ENCODE data around the gene NSUN5. TPM values are rescaled to one million over a fixed set of nuclear protein-coding genes. Genes with fewer than 3 reads are reported as not detected.

Gene NSUN5
- total RNA-seq, 1 donor = 14.7 TPM

DNA sequence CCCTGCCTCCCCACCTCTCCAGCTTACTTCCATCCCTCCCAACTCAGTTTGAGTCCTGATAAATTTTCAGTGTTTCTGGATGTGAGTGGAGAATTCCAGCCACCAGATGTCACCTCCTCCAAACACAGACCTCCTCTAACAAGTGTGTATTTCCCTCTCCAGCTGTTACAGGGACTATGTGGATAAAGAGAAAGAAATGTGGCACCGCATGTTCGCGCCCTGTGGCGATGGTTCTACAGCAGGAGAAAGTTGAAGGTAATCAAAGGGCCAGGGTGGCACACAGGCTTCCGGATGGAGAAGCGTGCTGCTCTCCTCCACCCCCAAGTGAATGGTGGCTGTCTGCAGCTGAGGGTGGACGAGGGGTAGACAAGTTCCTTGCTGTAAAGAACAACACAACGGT is 34.0 kb upstream of the NSUN5 start:
- DNase-seq (ENCODE audit: low read depth) = peak; percentile 71
- peak overlapping the region; percentile 5 for H3K4me3 ChIP-seq (ENCODE audit: low read depth, low read length)
- TF ChIP-seq, protein P1, sequence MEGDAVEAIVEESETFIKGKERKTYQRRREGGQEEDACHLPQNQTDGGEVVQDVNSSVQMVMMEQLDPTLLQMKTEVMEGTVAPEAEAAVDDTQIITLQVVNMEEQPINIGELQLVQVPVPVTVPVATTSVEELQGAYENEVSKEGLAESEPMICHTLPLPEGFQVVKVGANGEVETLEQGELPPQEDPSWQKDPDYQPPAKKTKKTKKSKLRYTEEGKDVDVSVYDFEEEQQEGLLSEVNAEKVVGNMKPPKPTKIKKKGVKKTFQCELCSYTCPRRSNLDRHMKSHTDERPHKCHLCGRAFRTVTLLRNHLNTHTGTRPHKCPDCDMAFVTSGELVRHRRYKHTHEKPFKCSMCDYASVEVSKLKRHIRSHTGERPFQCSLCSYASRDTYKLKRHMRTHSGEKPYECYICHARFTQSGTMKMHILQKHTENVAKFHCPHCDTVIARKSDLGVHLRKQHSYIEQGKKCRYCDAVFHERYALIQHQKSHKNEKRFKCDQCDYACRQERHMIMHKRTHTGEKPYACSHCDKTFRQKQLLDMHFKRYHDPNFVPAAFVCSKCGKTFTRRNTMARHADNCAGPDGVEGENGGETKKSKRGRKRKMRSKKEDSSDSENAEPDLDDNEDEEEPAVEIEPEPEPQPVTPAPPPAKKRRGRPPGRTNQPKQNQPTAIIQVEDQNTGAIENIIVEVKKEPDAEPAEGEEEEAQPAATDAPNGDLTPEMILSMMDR (IDR thresholded peaks at IDR 0.05; ENCODE audit: insufficient read depth, low read depth, low read length) = peak; percentile 75

- DNase-seq (ENCODE audit: low read depth) = peak; percentile 86
- TF ChIP-seq, protein P1 (IDR thresholded peaks at IDR 0.05; ENCODE audit: insufficient read depth, low read depth, low read length) = no peak
- H3K4me3 ChIP-seq (ENCODE audit: low read depth, low read length) = no peak overlapping the region
Measured at GRCh38 chr7:73341877-73342276, 33.3 kb upstream of the NSUN5 start.

DNA sequence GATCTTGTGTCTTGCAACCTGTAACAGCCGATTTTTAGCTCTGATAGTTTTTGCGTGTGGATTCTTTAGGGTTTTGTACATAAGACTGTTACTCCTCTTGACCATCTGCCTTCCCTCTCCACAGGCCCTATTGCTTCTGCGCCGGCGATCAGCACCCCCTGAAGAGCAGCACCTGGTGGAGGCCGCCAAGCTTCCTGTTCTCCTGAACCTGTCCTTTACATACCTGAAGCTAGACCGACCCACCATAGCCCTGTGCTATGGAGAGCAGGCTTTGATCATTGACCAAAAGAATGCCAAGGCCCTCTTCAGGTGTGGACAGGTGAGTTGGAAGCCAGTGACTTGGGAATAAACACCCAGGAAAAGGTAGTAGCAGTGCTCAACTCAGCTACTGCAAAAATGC is 31.9 kb upstream of the NSUN5 start:
- no peak overlapping the region for H3K4me3 ChIP-seq (ENCODE audit: low read depth, low read length)
- TF ChIP-seq, protein P1 (IDR thresholded peaks at IDR 0.05; ENCODE audit: insufficient read depth, low read depth, low read length) = no peak
- DNase-seq (ENCODE audit: low read depth) = no peak

DNA sequence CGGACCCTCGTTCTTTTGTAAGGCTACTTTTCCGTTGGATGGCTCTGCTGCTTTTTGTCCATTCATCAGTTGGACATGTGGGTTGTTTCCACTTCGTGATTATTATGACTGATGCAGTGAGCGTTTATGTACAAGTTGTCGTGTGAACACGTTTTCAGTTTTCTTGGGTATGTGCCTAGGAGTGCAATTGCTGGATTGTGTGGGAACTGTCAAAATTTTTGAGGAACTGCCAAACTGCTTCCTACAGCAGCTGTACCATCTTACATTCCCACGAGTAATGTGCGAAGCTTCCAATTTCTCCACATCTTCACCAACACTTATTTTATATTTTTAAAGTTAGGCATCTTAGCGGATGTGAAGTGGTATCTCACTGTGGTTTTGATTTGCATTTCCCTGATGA is 29.7 kb upstream of the NSUN5 start:
- no peak overlapping the region for H3K4me3 ChIP-seq (ENCODE audit: low read depth, low read length)
- peak; percentile 9 for DNase-seq (ENCODE audit: low read depth)
- TF ChIP-seq, protein P1 (IDR thresholded peaks at IDR 0.05; ENCODE audit: insufficient read depth, low read depth, low read length) = no peak

DNA sequence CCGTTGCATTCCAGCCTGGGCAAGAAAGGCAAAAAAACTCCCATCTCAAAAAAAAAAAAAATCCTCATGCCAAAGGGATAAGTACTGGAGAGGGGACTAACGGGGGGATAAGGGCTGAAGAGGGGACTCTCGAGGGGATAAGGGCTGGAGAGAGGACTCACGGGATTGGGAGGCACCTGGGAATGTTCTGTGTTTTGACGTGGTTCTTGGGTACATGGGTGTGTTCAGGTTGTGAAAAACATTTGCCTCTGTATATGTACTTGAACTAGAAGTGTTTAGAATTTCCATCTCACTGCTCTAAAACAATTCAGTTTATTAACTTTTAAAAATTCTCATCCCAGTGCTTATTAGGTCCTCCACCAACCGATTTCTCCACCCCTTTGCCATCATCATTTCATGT is 23.8 kb upstream of the NSUN5 start:
- TF ChIP-seq, protein P1 (IDR thresholded peaks at IDR 0.05; ENCODE audit: insufficient read depth, low read depth, low read length) = no peak
- no peak overlapping the region for H3K4me3 ChIP-seq (ENCODE audit: low read depth, low read length)
- no peak for DNase-seq (ENCODE audit: low read depth)

GRCh38 chr7:73330772-73331171 is 22.1 kb upstream of the NSUN5 start:
- DNase-seq (ENCODE audit: low read depth) = no peak
- TF ChIP-seq, protein P1 (IDR thresholded peaks at IDR 0.05; ENCODE audit: insufficient read depth, low read depth, low read length) = no peak
- H3K4me3 ChIP-seq (ENCODE audit: low read depth, low read length) = no peak overlapping the region

DNA sequence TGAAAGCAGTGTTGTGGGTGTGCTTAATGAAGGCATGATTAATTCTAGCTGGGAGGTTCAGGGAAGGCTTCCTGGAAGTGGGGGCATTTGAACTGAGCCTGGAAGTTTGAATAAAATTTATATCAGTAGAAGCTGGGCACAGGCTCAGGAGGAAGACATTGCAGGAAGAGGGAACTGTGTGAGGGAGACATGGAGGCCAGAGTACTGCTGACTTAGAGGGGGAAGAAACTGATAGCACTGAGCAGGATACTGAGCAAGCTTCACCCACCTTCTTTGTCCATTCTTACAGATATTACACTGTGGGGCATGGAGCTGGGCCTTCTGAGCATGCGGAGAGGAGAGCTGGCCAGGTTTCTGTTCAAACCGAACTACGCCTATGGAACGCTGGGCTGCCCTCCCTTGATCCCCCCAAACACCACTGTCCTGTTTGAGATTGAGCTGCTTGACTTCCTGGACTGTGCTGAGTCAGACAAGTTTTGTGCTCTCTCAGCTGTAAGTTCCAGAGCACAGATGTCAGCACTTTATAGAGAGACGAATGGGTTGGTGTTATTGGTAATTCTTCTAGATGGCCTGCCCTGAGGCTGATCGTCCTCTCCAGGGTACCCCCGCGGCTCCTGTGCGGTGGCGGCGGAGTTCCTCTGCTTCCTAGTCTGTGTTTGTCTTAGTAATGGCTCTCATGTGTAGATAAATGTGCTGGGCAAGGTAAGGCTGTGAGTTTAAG is 21.4 kb upstream of the NSUN5 start:
- peak; percentile 29 for DNase-seq (ENCODE audit: low read depth)
- H3K4me3 ChIP-seq (ENCODE audit: low read depth, low read length) = no peak overlapping the region
- TF ChIP-seq, protein P1 (IDR thresholded peaks at IDR 0.05; ENCODE audit: insufficient read depth, low read depth, low read length) = no peak
